Activated B cell treated with CpG ODN at 0.5 μM for 24 hours (primary cell): ENCODE results near the gene ZCCHC8. TPM values are rescaled to one million over a fixed set of nuclear protein-coding genes. Genes with fewer than 3 reads are reported as not detected.
A peak's percentile ranks its signal among the peaks of the same experiment; 100 is the strongest.

Experiments used
- ATAC-seq: fragments of 200-7000 bp; cut with Tn5 transposase; one replicate; pipeline ENCODE4 v1.10.0; 2021; ENCODE audit warnings: low read depth, mild to moderate bottlenecking, moderate library complexity
- CTCF ChIA-PET: fragments of 350-600 bp; sonication (Branson Sonifier 250); formaldehyde crosslinking; loops from one replicate; lab custom pipeline; 2021; ENCODE audit warnings: antibody characterized with exemption; lab: Charles Lee
- POLR2A ChIA-PET: fragments of 350-600 bp; sonication (Branson Sonifier 250); formaldehyde crosslinking; loops from one replicate; lab custom pipeline; 2021; ENCODE audit warnings: antibody characterized with exemption; lab: Charles Lee
- DNase-seq: peaks from one replicate; pipeline ENCODE4 v3.0.0; 2022
- H3K27ac Mint-ChIP-seq: one replicate; pipeline ENCODE4 v1.8.0; 2020; ENCODE audit warnings: mixed read lengths
- H3K27me3 Mint-ChIP-seq: one replicate; pipeline ENCODE4 v1.8.0; 2021; ENCODE audit warnings: mixed read lengths
- H3K36me3 Mint-ChIP-seq: one replicate; pipeline ENCODE4 v1.8.0; 2021; ENCODE audit warnings: low read depth, mixed read lengths
- H3K4me1 Mint-ChIP-seq: one replicate; pipeline ENCODE4 v1.8.0; 2021; ENCODE audit warnings: mixed read lengths
- H3K4me3 Mint-ChIP-seq: one replicate; pipeline ENCODE4 v1.8.0; 2020; ENCODE audit warnings: mild to moderate bottlenecking, mixed read lengths
- H3K9me3 Mint-ChIP-seq: one replicate; pipeline ENCODE4 v1.8.0; 2020; ENCODE audit warnings: mixed read lengths
- intact Hi-C: fragments of 100-400 bp; cut with micrococcal nuclease; formaldehyde crosslinking; loops from one replicate; pipeline ENCODE4 v1.15.1; 2024
- total RNA-seq: library from RNA; stranded (reverse); gene quantifications from 2 replicates; pipeline ENCODE4 v1.2.3, GENCODE V29; 2022
- TF ChIP-seq, protein P1 (sequence below): fragments of 200-600 bp; IDR thresholded peaks from one replicate; pipeline ENCODE4 v1.8.0; 2022; ENCODE audit warnings: antibody characterized with exemption, mild to moderate bottlenecking

Gene ZCCHC8
- total RNA-seq, 1 donor from 2014 or later = 48.0 TPM

GRCh38 chr12:122527478-122527944 lies 26.8 kb upstream of the ZCCHC8 start:
- ChIA-PET CTCF (interaction anchor here (1.8 kb wide), 1 partner anchor 26 kb away, joined by 7 read pairs; the partner anchor contains the start of gene ZCCHC8), POLR2A (interaction anchor here (0.6 to 8.6 kb wide), 13 partner anchors 10 to 1682 kb away, joined by 3 to 202 read pairs (median 5); partner anchors contain the start of genes DIABLO, MPHOSPH9, MTRFR and ZCCHC8)
- Mint-ChIP-seq H3K27me3 (no peaks in the 10 kb centered on the region), H3K9me3 (no peaks in the 10 kb centered on the region), H3K27ac (no peak overlapping the region), H3K4me1 (peaks cover 37% of the 10 kb centered on the region), H3K4me3 (no peak overlapping the region), H3K36me3 (peaks cover 33% of the 10 kb centered on the region)
- TF ChIP-seq, protein P1, sequence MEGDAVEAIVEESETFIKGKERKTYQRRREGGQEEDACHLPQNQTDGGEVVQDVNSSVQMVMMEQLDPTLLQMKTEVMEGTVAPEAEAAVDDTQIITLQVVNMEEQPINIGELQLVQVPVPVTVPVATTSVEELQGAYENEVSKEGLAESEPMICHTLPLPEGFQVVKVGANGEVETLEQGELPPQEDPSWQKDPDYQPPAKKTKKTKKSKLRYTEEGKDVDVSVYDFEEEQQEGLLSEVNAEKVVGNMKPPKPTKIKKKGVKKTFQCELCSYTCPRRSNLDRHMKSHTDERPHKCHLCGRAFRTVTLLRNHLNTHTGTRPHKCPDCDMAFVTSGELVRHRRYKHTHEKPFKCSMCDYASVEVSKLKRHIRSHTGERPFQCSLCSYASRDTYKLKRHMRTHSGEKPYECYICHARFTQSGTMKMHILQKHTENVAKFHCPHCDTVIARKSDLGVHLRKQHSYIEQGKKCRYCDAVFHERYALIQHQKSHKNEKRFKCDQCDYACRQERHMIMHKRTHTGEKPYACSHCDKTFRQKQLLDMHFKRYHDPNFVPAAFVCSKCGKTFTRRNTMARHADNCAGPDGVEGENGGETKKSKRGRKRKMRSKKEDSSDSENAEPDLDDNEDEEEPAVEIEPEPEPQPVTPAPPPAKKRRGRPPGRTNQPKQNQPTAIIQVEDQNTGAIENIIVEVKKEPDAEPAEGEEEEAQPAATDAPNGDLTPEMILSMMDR = no peak
- intact Hi-C loops = loop anchor here (1.0 to 10.0 kb wide), 8 partner anchors 18 to 707 kb away; partner anchors contain the start of genes DENR, DIABLO, MPHOSPH9 and MTRFR
- ATAC-seq (no peak), DNase-seq (no peak)

DNA sequence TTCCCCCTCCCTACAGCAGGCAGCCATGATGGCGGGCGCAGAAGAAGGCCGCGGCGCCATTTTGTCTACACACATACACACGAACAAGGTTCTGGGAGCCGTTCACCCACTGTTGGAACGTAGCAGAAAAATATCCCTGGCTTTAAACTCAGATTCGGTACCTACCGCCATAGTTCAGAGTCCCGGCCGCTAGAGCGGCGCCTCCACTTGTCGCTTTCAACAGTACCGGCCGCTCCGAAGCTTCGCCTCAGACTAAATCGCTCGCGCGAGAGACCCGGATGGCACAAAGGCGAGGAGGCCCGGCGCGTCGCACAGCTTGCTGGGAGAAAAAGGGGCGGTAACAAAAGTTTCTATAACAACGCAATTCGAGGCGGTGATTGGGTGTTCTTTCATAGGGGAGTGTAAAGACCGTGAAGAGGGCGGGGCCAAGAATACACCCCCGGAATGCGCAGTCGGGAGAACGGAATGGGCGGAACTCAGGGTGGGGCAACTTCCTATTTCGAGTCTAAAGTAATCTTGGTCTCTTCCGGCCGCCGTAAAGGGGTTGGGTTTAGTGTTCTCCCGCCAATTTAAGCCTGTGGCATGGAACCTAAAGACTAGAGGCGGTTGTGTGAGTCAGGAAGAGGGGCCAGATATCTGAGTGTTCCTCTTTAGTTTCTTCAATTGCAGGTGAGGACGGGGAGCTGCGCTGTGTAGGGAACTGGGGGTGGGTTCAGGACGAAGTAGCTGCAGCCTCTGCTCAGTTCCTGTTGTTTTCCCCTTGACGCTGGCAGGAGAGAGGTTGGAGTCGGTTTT lies 26.1 kb upstream of the ZCCHC8 start, which contains the start of the genes KNTC1 and RSRC2:
KNTC1 (plus strand) TSS at position 567 of the 795 bp plus-strand sequence. CDS start 2,815 bp downstream, outside the sequence.
RSRC2 (minus strand) TSS at position 254 of the 795 bp plus-strand sequence; CDS start at position 171, 83 bp downstream.
- peaks cover 38% of the 10 kb centered on the region for H3K36me3 Mint-ChIP-seq
- H3K9me3 Mint-ChIP-seq = no peaks in the 10 kb centered on the region
- ChIA-PET CTCF (interaction anchor here (1.8 kb wide), 1 partner anchor 25 kb away, joined by 7 read pairs; the partner anchor contains the start of gene ZCCHC8), POLR2A (interaction anchor here (0.6 to 8.6 kb wide), 25 partner anchors 10 to 1681 kb away, joined by 3 to 202 read pairs (median 4); partner anchors contain the start of genes DENR, DIABLO, MLXIP and MPHOSPH9)
- intact Hi-C loops = loop anchor here (1.0 to 10.0 kb wide), 8 partner anchors 18 to 708 kb away; partner anchors contain the start of genes DENR, DIABLO, MPHOSPH9 and MTRFR
- no peak within 1 kb of the TSS for H3K4me3 Mint-ChIP-seq
- no peak within 1 kb of the TSS for H3K27ac Mint-ChIP-seq
- ATAC-seq (peak; percentile 91), DNase-seq (peak; percentile 85)
- no peaks in the 10 kb centered on the region for H3K27me3 Mint-ChIP-seq
- TF ChIP-seq, protein P1 = no peak
- peaks cover 43% of the 10 kb centered on the region for H3K4me1 Mint-ChIP-seq

GRCh38 chr12:122523846-122524718 lies 23.4 kb upstream of the ZCCHC8 start:
- H3K27ac Mint-ChIP-seq = peak overlapping the region; percentile 7
- peaks cover 43% of the 10 kb centered on the region for H3K4me1 Mint-ChIP-seq
- ChIA-PET POLR2A (interaction anchor here (1.2 to 8.6 kb wide), 3 partner anchors 10 to 23 kb away, joined by 3 to 202 read pairs (median 4); partner anchors contain the start of gene ZCCHC8), CTCF (no interaction called here)
- no peaks in the 10 kb centered on the region for H3K27me3 Mint-ChIP-seq
- H3K36me3 Mint-ChIP-seq = peaks cover 55% of the 10 kb centered on the region
- ATAC-seq (no peak), DNase-seq (no peak)
- no peak overlapping the region for H3K4me3 Mint-ChIP-seq
- no peaks in the 10 kb centered on the region for H3K9me3 Mint-ChIP-seq
- intact Hi-C loops = loop anchor here (1.0 to 10.0 kb wide), 2 partner anchors 9 to 711 kb away; partner anchors contain the start of genes MPHOSPH9 and MTRFR
- TF ChIP-seq, protein P1 = no peak

DNA sequence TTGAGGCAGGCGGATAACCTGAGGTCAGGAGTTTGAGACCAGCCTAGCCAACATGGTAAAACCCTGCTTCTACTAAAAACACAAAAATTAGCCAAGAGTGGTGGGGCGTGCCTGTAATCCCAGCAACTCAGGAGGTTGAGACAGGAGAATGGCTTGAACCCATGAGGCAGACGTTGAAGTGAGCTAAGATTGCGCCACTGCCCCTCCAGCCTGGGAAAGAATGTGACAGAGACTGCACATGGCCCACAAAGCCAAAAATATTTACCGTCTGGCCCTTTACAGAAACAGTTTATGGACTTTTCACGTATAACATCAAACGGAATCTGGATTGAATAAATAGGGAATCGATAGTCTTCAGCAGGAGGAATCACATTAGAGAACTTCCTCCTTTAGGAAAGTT lies 22.5 kb upstream of the ZCCHC8 start:
- Mint-ChIP-seq H3K27me3 (no peaks in the 10 kb centered on the region), H3K27ac (no peak overlapping the region), H3K9me3 (no peaks in the 10 kb centered on the region), H3K4me1 (peaks cover 43% of the 10 kb centered on the region), H3K4me3 (no peak overlapping the region), H3K36me3 (peaks cover 63% of the 10 kb centered on the region)
- DNase-seq = no peak
- ATAC-seq = no peak
- ChIA-PET CTCF (interaction anchor here (0.7 kb wide), 1 partner anchor 22 kb away, joined by 3 read pairs; no protein-coding TSS in a partner anchor), POLR2A (interaction anchor here (0.6 to 8.6 kb wide), 4 partner anchors 10 to 111 kb away, joined by 3 to 202 read pairs (median 4); partner anchors contain the start of gene ZCCHC8)
- intact Hi-C loops = loop anchor here (10.0 kb wide), 1 partner anchor 712 kb away; the partner anchor contains the start of genes MPHOSPH9 and MTRFR
- TF ChIP-seq, protein P1 = no peak
